H1 (cell line): Measurements from ENCODE around the gene NCKIPSD.

ENCODE experiments used
- ATF3 ChIP-seq: IDR thresholded peaks from 2 replicates; pipeline ENCODE4 v1.6.1; 2011; ENCODE audit warnings: low read depth, mild to moderate bottlenecking, low read length; ENCODE audit not compliant: insufficient read depth
- CREB1 ChIP-seq: IDR thresholded peaks from 2 replicates; pipeline ENCODE4 v1.6.1; 2012; ENCODE audit warnings: inconsistent platforms
- CTCF ChIP-seq, 3 experiments: IDR thresholded peaks; 1 replicate in 2 of 3; 2 replicates in 1 of 3; pipeline versions ENCODE4 v1.5.1 to v1.6.1; 2011; ENCODE audit warnings: low read length in 3 of 3, mild to moderate bottlenecking in 3 of 3, inconsistent platforms in 2 of 3, low read depth in 1 of 3, moderate library complexity in 1 of 3; ENCODE audit not compliant: insufficient read depth in 1 of 3; ENCODE audit errors: control extremely low read depth in 1 of 3
- JUN ChIP-seq: IDR thresholded peaks from 2 replicates; pipeline ENCODE4 v1.6.1; 2011; ENCODE audit warnings: low read depth, mild to moderate bottlenecking, improper control_type of control experiment, low read length
- KDM5A ChIP-seq: fragments of 200-600 bp; IDR thresholded peaks from 2 replicates; pipeline ENCODE4 v1.7.1; 2012; ENCODE audit warnings: mild to moderate bottlenecking, low read length, inconsistent platforms, mixed read lengths
- POLR2A ChIP-seq, 2 experiments: IDR thresholded peaks; 1 replicate in 1 of 2; 2 replicates in 1 of 2; pipeline ENCODE4 v1.6.1; 2011; ENCODE audit warnings: low read depth in 2 of 2, low read length in 2 of 2, mild to moderate bottlenecking in 2 of 2; ENCODE audit errors: control extremely low read depth in 1 of 2
- RAD21 ChIP-seq, 2 experiments: IDR thresholded peaks in 1 of 2; conservative IDR thresholded peaks in 1 of 2; 2 replicates each; pipeline ENCODE4 v1.6.1; 2011; ENCODE audit warnings: low read depth in 2 of 2, low read length in 2 of 2, improper control_type of control experiment in 1 of 2, inconsistent platforms in 1 of 2, mild to moderate bottlenecking in 1 of 2, moderate library complexity in 1 of 2
- RFX5 ChIP-seq: IDR thresholded peaks from 2 replicates; pipeline ENCODE4 v1.6.1; 2011; ENCODE audit warnings: low read depth, low read length, improper control_type of control experiment, borderline replicate concordance
- RXRA ChIP-seq: IDR thresholded peaks from 2 replicates; pipeline ENCODE4 v1.6.1; 2011; ENCODE audit warnings: low read depth, mild to moderate bottlenecking, low read length, moderate library complexity; ENCODE audit not compliant: insufficient read depth
- SP2 ChIP-seq: IDR thresholded peaks from 2 replicates; pipeline ENCODE4 v1.6.1; 2012; ENCODE audit warnings: mild to moderate bottlenecking, low read length, inconsistent platforms
- SRF ChIP-seq: IDR thresholded peaks from 2 replicates; pipeline ENCODE4 v1.6.1; 2011; ENCODE audit warnings: mild to moderate bottlenecking, low read depth, low read length, moderate library complexity
- TAF1 ChIP-seq: IDR thresholded peaks from 2 replicates; pipeline ENCODE4 v1.6.1; 2011; ENCODE audit warnings: mild to moderate bottlenecking, low read depth, low read length

- TF ChIP-seq JUN (no peak), ATF3 (no peak), CTCF (IDR thresholded peaks at IDR 0.05; ENCODE audit: control extremely low read depth in 1 of 3, insufficient read depth in 1 of 3, low read depth in 1 of 3, low read length in 3 of 3) (no peak), CREB1 (no peak), KDM5A (no peak), RFX5 (no peak), SRF (no peak), TAF1 (no peak), RAD21 (IDR thresholded peaks at IDR 0.05 in 1 of 2, conservative IDR thresholded peaks at IDR 0.05 in 1 of 2; ENCODE audit: low read depth in 2 of 2, low read length in 2 of 2) (no peak), SP2 (no peak), POLR2A (IDR thresholded peaks at IDR 0.05; ENCODE audit: control extremely low read depth in 1 of 2, low read depth in 2 of 2, low read length in 2 of 2) (no peak), RXRA (no peak)
These were observed 4.2 kb downstream of the NCKIPSD start for GRCh38 chr3:48681541-48681880.
